Measurements from ENCODE around the gene OR6C75. TPM values are rescaled to one million over a fixed set of nuclear protein-coding genes. Genes with fewer than 3 reads are reported as not detected.
A peak's percentile ranks its signal among the peaks of the same experiment; 100 is the strongest.
"Not testable (repeated sequence)": the region's sequence is repeated elsewhere in the genome, so short reads cannot be mapped to it uniquely, and the experiment has no call there.

Gene OR6C75
- total RNA-seq = not detected
- long read RNA-seq, donor 1 = 0 reads
- long read RNA-seq, donor 2 = 0 reads

- intact Hi-C loops (cut with DNase I) = no loop called here
- no peak for DNase-seq (ENCODE audit: low spot score)
These were observed at the start of gene OR6C75 for GRCh38 chr12:55362675-55363074. TSS of gene OR6C75 (plus strand) at chr12:55362975. CDS start at chr12:55365111, 2,136 bp downstream.

- DNase-seq (ENCODE audit: low spot score) = no peak
- intact Hi-C loops (cut with DNase I) = no loop called here
These were observed 48.7 kb upstream of the OR6C75 start, which contains the start of gene OR6C1 for GRCh38 chr12:55314043-55314442. TSS of gene OR6C1 (plus strand) at chr12:55314343. CDS start at chr12:55320600, 6,257 bp downstream.

DNA sequence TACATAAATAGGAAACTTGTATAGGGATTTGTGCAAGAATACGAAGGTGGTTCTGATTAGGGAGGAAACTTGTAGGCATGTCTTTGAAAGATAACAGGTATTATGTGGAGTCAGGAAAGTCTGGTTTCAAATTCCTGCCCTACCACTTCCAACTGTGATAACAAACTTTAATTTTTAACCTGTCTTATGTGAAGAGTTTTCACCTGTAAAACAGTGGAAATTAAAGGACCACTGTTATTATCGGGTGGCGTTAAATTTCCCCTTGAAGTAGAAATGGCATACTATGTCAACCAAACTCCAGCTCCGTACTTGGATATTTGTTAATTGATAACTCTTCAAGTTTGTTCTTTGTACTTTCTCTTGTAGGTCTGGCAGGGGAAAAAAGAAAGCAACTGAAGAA, 42.6 kb upstream of the OR6C75 start:
- intact Hi-C loops (cut with DNase I) = no loop called here
- no peak for DNase-seq (ENCODE audit: low spot score)

DNA sequence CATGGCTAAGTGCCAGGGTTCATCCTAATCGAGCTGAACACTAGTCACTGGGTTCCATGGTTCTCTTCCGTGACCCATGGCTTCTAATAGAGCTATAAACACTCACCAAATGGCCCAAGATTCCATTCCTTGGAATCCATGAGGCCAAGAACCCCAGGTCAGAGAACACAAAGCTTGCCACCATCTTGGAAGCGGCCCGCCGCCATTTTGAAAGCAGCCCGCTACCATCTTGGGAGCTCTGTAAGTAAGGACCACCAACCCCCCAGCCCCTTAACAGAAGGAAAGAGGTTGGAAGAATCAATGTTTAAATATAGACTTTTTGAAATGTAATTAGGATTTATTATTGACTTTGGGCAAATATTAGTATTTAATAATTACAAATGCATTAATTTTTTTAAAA, 37.0 kb upstream of the OR6C75 start:
- intact Hi-C loops (cut with DNase I); DNase-seq (ENCODE audit: low spot score): not testable (repeated sequence)

- intact Hi-C loops (cut with DNase I) = no loop called here
- DNase-seq (ENCODE audit: low spot score) = no peak
These were observed 32.3 kb upstream of the OR6C75 start, which contains the start of gene OR6C3 for GRCh38 chr12:55330446-55330845. TSS of gene OR6C3 (plus strand) at chr12:55330746. CDS start at chr12:55331701, 955 bp downstream.

DNA sequence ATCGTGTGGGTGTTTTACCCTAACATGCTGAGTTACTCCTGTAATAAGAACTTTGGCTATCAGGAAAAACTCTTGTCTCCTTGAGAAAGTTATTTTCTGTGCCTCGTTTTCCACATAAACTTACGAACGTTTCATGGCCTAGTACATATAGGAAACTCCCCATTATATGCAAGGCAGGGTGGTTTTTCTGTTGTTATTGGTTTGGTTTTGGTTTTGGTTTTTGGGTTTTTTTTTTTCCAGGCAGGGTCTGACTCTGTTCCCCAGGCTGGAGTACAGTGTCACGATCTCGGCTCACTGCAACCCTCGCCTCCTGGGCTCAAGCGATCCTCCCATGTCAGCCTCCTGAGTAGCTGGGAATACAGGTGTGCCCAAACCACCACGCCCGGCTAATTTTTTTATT, 26.8 kb upstream of the OR6C75 start:
- DNase-seq (ENCODE audit: low spot score) = no peak
- intact Hi-C loops (cut with DNase I) = no loop called here

DNA sequence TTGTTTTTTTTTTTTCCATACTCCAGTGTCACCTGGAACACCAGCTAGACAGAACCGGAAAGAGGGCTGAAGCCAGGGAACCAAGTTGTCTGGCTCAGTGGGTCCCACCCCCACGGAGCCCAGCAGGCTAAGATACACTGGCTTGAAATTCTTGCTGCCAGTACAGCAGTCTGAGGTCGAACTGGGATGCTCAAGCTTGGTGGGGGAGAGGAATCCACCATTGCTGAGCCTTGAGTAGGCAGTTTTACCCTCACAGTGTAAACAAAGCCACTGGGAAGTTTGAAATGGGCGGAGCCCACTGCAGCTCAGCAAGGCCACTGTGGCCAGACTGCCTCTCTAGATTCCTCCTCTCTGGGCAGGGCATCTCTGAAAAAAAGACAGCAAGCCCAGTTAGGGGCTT, 7.4 kb upstream of the OR6C75 start:
- DNase-seq (ENCODE audit: low spot score); intact Hi-C loops (cut with DNase I): not testable (repeated sequence)

DNA sequence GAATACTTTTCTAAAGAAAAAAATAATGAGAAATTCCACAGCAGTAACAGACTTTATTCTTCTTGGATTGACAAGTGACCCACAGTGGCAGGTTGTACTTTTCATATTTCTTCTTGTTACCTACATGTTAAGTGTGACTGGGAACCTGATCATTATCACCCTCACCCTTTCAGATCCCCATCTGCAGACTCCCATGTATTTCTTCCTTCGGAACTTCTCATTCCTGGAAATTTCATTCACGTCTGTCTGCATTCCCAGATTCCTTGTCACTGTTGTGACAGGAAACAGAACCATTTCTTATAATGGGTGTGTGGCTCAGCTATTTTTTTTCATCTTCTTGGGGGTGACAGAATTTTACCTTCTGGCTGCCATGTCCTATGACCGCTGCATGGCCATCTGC, 2.3 kb downstream of the OR6C75 start:
- DNase-seq (ENCODE audit: low spot score) = no peak
- intact Hi-C loops (cut with DNase I) = no loop called here

DNA sequence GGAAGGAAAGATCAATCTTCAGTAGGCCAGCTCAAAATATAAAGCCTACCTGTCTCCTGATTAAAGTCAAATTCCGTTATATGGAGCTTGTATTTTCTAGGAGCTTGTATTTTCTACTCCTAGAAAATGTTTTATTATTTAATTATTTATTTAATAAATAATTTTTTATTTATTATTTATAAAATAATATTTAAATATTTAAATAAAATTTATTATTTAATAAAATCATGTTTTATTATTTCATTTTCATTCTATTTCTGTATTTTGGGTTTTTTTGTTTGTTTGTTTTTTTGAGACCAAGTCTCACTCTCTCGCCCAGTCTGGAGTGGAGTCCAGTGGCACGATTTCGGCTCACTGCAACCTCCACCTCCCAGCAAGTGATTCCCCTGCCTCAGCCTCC, 9.7 kb downstream of the OR6C75 start:
- DNase-seq (ENCODE audit: low spot score) = no peak
- intact Hi-C loops (cut with DNase I) = no loop called here

GRCh38 chr12:55385891-55386290, 23.1 kb downstream of the OR6C75 start:
- intact Hi-C loops (cut with DNase I) = no loop called here
- DNase-seq (ENCODE audit: low spot score) = no peak

DNA sequence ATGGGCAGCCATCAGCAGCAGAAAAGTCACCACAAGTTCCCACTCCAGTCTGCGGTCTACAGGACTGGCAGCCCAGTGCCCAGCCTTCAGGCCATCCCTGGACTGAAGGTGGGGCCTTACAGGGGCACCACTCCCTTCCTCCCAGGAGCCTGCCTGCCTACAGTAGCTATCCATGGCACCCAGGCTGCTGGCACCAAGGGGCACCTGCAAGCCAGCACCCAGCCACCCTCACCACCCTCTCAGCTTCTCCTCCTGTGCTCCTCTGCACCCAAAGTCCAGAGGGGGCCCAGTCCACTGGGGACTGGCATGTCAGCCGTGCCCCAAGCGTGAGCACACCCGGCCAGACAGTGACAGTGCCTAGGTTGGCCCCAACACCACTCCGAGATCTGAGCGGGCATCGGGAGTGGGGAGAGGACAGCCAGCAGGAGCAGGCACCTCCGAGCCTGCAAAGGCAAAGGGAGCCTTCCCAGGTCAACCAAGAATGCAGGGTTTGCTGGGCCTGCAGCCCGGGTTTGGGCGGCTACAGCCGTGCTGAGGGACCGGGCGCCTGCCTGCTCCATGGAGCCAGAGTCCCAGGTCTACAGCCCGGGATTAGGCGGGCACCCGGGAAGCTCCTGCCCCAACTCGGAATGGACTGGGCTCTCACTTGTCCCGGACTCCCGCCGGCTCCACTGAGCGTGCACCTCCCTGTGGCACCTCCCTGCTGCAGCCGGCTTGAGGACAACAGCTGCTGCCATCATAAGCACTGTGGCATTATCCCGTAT, 29.4 kb downstream of the OR6C75 start:
- intact Hi-C loops (cut with DNase I) = no loop called here

GRCh38 chr12:55396326-55396725, 33.6 kb downstream of the OR6C75 start:
- intact Hi-C loops (cut with DNase I) = no loop called here
- no peak for DNase-seq (ENCODE audit: low spot score)

More for the DNA sequence above, 29.4 kb downstream of the OR6C75 start:
- DNase-seq (ENCODE audit: low spot score) = peak; percentile 62

GRCh38 chr12:55400229-55400628, 37.5 kb downstream of the OR6C75 start, which contains the start of gene OR6C65:
TSS of gene OR6C65 (plus strand) at chr12:55400529. CDS start at chr12:55400529, 0 bp downstream.
- intact Hi-C loops (cut with DNase I) = no loop called here
- DNase-seq (ENCODE audit: low spot score) = no peak

GRCh38 chr12:55407866-55408265, 45.1 kb downstream of the OR6C75 start:
- intact Hi-C loops (cut with DNase I) = no loop called here

GRCh38 chr12:55409133-55409532, 46.4 kb downstream of the OR6C75 start:
- intact Hi-C loops (cut with DNase I); DNase-seq (ENCODE audit: low spot score): not testable (repeated sequence)

More at GRCh38 chr12:55407866-55408265, 45.1 kb downstream of the OR6C75 start:
- DNase-seq (ENCODE audit: low spot score) = no peak

DNA sequence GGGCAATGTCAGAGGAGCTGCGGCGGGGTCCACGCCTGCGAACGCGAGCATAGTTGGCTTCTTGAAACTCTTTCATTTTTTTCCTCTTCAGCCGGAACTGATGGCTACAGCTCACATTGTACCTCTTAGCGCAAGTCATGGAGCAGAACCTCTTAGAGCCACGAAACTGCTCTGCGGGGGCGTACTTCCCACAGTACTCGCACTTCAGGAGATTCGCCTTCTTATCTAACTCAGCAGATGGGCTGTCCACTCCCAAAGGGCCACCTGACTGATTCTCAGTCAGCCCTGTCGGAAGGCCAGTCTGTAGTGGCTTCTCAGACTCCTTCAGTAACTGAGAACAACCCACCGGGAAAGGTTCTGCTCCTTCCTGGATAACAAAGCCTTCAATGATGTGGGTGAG, 49.4 kb downstream of the OR6C75 start:
- intact Hi-C loops (cut with DNase I) = not testable (repeated sequence)

GRCh38 chr12:55413498-55414388, 51.0 kb downstream of the OR6C75 start:
- intact Hi-C loops (cut with DNase I); DNase-seq (ENCODE audit: low spot score): not testable (repeated sequence)

More for the DNA sequence above, 49.4 kb downstream of the OR6C75 start:
- not testable (repeated sequence) for DNase-seq (ENCODE audit: low spot score)

DNA sequence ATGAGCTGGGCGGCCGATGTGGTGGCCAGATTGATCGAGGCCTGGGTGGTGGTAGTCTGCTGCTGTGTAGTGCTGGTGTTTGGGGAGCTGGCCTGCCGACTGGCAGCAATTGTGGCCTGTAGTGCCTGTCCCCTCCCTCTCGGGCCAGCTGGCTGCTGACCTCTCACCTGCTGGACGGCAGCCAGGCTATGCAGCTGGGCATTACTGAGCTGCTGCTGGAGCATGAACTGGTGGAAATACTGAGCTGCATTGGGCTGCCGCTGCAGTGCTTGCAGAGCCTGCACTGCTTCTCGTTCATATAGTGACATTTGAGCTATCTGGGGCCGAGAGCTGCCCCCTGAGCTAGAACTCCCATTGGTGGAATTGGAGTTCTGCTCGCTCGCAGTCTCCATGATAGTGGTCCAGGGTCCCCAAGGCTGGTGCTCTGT, 51.6 kb downstream of the OR6C75 start:
- peak; percentile 44 for DNase-seq (ENCODE audit: low spot score)
- intact Hi-C loops (cut with DNase I) = not testable (repeated sequence)

DNA sequence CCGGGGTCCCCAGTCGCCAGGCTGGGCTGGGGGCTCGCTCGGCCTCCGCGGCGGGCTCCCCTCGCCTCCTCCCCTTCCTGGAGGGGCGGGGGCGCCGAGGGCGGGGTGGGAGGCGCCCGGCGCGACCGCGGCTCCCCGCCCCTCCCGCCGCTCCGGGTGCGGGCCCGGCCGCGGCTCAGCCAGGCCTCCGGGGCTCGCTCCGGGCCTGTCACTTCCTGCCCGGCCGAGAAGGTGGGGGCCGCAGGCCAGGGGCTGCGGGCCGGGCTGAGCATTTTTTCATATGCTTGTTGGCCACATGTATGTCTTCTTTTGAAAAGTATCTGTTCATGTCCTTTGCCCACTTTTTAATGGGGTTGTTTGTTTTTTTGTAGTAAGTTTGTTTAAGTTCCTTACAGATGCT, 52.1 kb downstream of the OR6C75 start:
- intact Hi-C loops (cut with DNase I); DNase-seq (ENCODE audit: low spot score): not testable (repeated sequence)

GRCh38 chr12:55416961-55417360, 54.2 kb downstream of the OR6C75 start:
- intact Hi-C loops (cut with DNase I) = no loop called here
- DNase-seq (ENCODE audit: low spot score) = no peak
